A549 (cell line): ENCODE data around the gene CCDC106. TPM values are rescaled to one million over a fixed set of nuclear protein-coding genes. Genes with fewer than 3 reads are reported as not detected.

Experiments used
- ATAC-seq, 2 experiments: fragments of 200-7000 bp in 1 of 2; fragments of >200 bp in 1 of 2; cut with Nextera tagmentation in 1 of 2; cut with Tn5 transposase in 1 of 2; 3 replicates each; pipeline versions ENCODE4 v1.8.0 to v1.9.1; 2018 to 2020; ENCODE audit warnings: mild to moderate bottlenecking in 1 of 2, moderate library complexity in 1 of 2
- CTCF ChIA-PET: fragments of 300-600 bp; sonication (Branson Sonifier 250); formaldehyde crosslinking; extraction: SDS; loops from one replicate; lab custom pipeline; 2021; ENCODE audit warnings: antibody characterized with exemption, inconsistent platforms; lab: Yijun Ruan, JAX
- POLR2A ChIA-PET: fragments of 350-600 bp; formaldehyde crosslinking; extraction: SDS; loops from one replicate; lab custom pipeline; 2021; ENCODE audit warnings: antibody characterized with exemption, inconsistent platforms; lab: Yijun Ruan, JAX
- DNase-seq, 2 experiments: peaks; one replicate each; pipeline versions ENCODE4 v3.0.0 to v3.0.0-alpha.2; 2011 to 2016; ENCODE audit warnings: low read depth in 1 of 2, low spot score in 1 of 2
- FAIRE-seq: peaks from 2 replicates; lab custom pipeline; 2011; peaks lifted over from hg19 to GRCh38; lab: Jason Lieb, UNC
- H3K27ac ChIP-seq, 2 experiments: fragments of >200 bp; sonication (Bioruptor Twin); formaldehyde crosslinking; 3 replicates each; pipeline ENCODE4 v1.5.1; 2016 to 2017
- H3K4me1 ChIP-seq: fragments of >200 bp; sonication (Bioruptor Twin); formaldehyde crosslinking; 3 replicates; pipeline ENCODE4 v1.6.1; 2016
- H3K4me2 ChIP-seq: fragments of >200 bp; sonication (Bioruptor Twin); formaldehyde crosslinking; 3 replicates; pipeline ENCODE4 v1.6.1; 2016
- H3K4me3 ChIP-seq: fragments of >200 bp; sonication (Bioruptor Twin); formaldehyde crosslinking; 3 replicates; pipeline ENCODE4 v1.5.1; 2016
- H3K9me3 ChIP-seq: fragments of >200 bp; sonication (Bioruptor Twin); formaldehyde crosslinking; 3 replicates; pipeline ENCODE4 v1.6.1; 2016
- CBX8 ChIP-seq: fragments of 200-600 bp; sonication (generic); IDR thresholded peaks from 2 replicates; pipeline ENCODE4 v1.6.1; 2016
- CHD2 ChIP-seq: fragments of 150-350 bp; IDR thresholded peaks from 2 replicates; pipeline ENCODE4 v1.6.1; 2014; ENCODE audit warnings: low read length; ENCODE audit not compliant: partially characterized antibody
- E2F6 ChIP-seq: IDR thresholded peaks from 2 replicates; pipeline ENCODE4 v1.6.1; 2012; ENCODE audit warnings: low read depth, borderline replicate concordance
- FOSB ChIP-seq: fragments of 250-450 bp; sonication (Bioruptor Pico); IDR thresholded peaks from 2 replicates; pipeline ENCODE4 v1.5.0; 2020; ENCODE audit warnings: mild to moderate bottlenecking, moderate library complexity
- FOSL2 ChIP-seq, 2 experiments: fragments of 450-650 bp in 1 of 2; fragments of >200 bp in 1 of 2; sonication (Bioruptor Twin) in 1 of 2; formaldehyde crosslinking; IDR thresholded peaks; 2 replicates each; pipeline versions ENCODE4 v1.5.0 to v1.6.1; 2016 to 2020; ENCODE audit warnings: mild to moderate bottlenecking in 1 of 2, moderate library complexity in 1 of 2
- FOXS1 ChIP-seq: fragments of 250-450 bp; sonication (Bioruptor Pico); IDR thresholded peaks from 2 replicates; pipeline ENCODE4 v1.5.0; 2020; ENCODE audit warnings: mild to moderate bottlenecking, moderate library complexity
- HDAC2 ChIP-seq: fragments of 200-600 bp; sonication (generic); IDR thresholded peaks from 2 replicates; pipeline ENCODE4 v1.6.1; 2016
- HEYL ChIP-seq: fragments of 250-450 bp; sonication (Bioruptor Pico); IDR thresholded peaks from 2 replicates; pipeline ENCODE4 v1.8.0; 2021; ENCODE audit warnings: mild to moderate bottlenecking, moderate library complexity
- HOXA7 ChIP-seq: fragments of 250-450 bp; sonication (Bioruptor Pico); IDR thresholded peaks from 2 replicates; pipeline ENCODE4 v1.5.0; 2020; ENCODE audit warnings: mild to moderate bottlenecking, moderate library complexity
- JUNB ChIP-seq: fragments of >200 bp; sonication (Bioruptor Twin); formaldehyde crosslinking; IDR thresholded peaks from 2 replicates; pipeline ENCODE4 v1.6.1; 2016
- KDM5A ChIP-seq: fragments of 200-600 bp; sonication (generic); IDR thresholded peaks from 2 replicates; pipeline ENCODE4 v1.6.1; 2016; ENCODE audit warnings: antibody characterized with exemption, mild to moderate bottlenecking
- MAFK ChIP-seq: fragments of 450-650 bp; IDR thresholded peaks from 2 replicates; pipeline ENCODE4 v1.6.1; 2014; ENCODE audit not compliant: partially characterized antibody
- NR3C1 ChIP-seq: fragments of >200 bp; sonication (Bioruptor Twin); formaldehyde crosslinking; IDR thresholded peaks from 3 replicates; pipeline ENCODE4 v1.6.1; 2017
- PBX3 ChIP-seq: IDR thresholded peaks from 2 replicates; pipeline ENCODE4 v1.6.1; 2012
- POLR2AphosphoS2 ChIP-seq: conservative IDR thresholded peaks from 2 replicates; pipeline ENCODE4 v1.6.1; 2012; ENCODE audit warnings: low read length, improper control_type of control experiment, inconsistent platforms
- RAD21 ChIP-seq, 2 experiments: fragments of >200 bp in 1 of 2; sonication (Bioruptor Twin) in 1 of 2; formaldehyde crosslinking in 1 of 2; IDR thresholded peaks in 1 of 2; conservative IDR thresholded peaks in 1 of 2; 2 replicates in 1 of 2; 3 replicates in 1 of 2; pipeline ENCODE4 v1.6.1; 2012 to 2018; ENCODE audit warnings: inconsistent platforms in 1 of 2
- RARB ChIP-seq: fragments of 250-450 bp; sonication (Bioruptor Pico); IDR thresholded peaks from 2 replicates; pipeline ENCODE4 v1.8.0; 2021; ENCODE audit warnings: mild to moderate bottlenecking, moderate library complexity
- RCOR1 ChIP-seq: fragments of 150-350 bp; IDR thresholded peaks from 2 replicates; pipeline ENCODE4 v1.6.1; 2014; ENCODE audit warnings: antibody characterized with exemption, low read length, low read depth
- RNF2 ChIP-seq: fragments of 200-600 bp; sonication (generic); IDR thresholded peaks from 2 replicates; pipeline ENCODE4 v1.6.1; 2016; ENCODE audit warnings: low read depth, mild to moderate bottlenecking, antibody characterized with exemption, moderate library complexity, borderline replicate concordance
- TFCP2L1 ChIP-seq: fragments of 250-450 bp; sonication (Bioruptor Pico); IDR thresholded peaks from 2 replicates; pipeline ENCODE4 v1.5.0; 2021; ENCODE audit warnings: mild to moderate bottlenecking
- ZNF302 ChIP-seq: fragments of 250-450 bp; sonication (Bioruptor Pico); IDR thresholded peaks from 2 replicates; pipeline ENCODE4 v1.9.0; 2021; ENCODE audit warnings: inconsistent platforms, mild to moderate bottlenecking, moderate library complexity
- WGBS: methylation state at CpG from one replicate; pipeline ENCODE4 v1.1.6; 2017; ENCODE audit errors: missing lambda C conversion rate; 5-methylcytosine and 5-hydroxymethylcytosine counted together
- polyA plus RNA-seq, 4 experiments: library from polyadenylated mRNA; depleted of rRNA in 3 of 4; stranded (reverse); fragments of >200 nt; fragmentation: RNase III in 1 of 4; extraction: RNeasy Plus Mini Kit Qiagen cat#74134 plus additional on column Dnase treatment in 1 of 4; gene quantifications; 2 replicates in 3 of 4; 3 replicates in 1 of 4; pipeline ENCODE4 v1.2.3, GENCODE V29; 2011 to 2017
- TF ChIP-seq, protein P1 (sequence below): fragments of 250-450 bp; sonication (Bioruptor Pico); IDR thresholded peaks from 2 replicates; pipeline ENCODE4 v1.5.0; 2021; ENCODE audit warnings: mild to moderate bottlenecking, moderate library complexity, borderline replicate concordance

The CCDC106 gene
- polyA plus RNA-seq, 2 of the 4 experiments (the other 2 are of a cell fraction): 5.2 to 17.6 TPM

- ATAC-seq: no peak
- FAIRE-seq: no peak
Measured at GRCh38 chr19:55694241-55694655, 46.2 kb downstream of the CCDC106 start.

GRCh38 chr19:55694656-55695491 lies 46.9 kb downstream of the CCDC106 start:
- Histone ChIP-seq H3K9me3 (no peaks in the 10 kb centered on the region), H3K27ac (no peak overlapping the region), H3K4me1 (no peaks in the 10 kb centered on the region), H3K4me3 (no peak overlapping the region), H3K4me2 (no peak overlapping the region)
- ChIA-PET CTCF (interaction anchor here (1.2 to 1.3 kb wide), 2 partner anchors 10 to 23 kb away, joined by 4 to 7 read pairs; no protein-coding TSS in a partner anchor), POLR2A (no interaction called here)
- no peak for FAIRE-seq
- WGBS: 96% methylated on average over 30 of the region's 37 CpGs
- no peak for DNase-seq
- no peak for ATAC-seq
- TF ChIP-seq HEYL (CRISPR knock-in tag): no peak
- no peak for TF ChIP-seq HOXA7
- TF ChIP-seq RAD21 (conservative IDR thresholded peaks at IDR 0.05 in 1 of 2, IDR thresholded peaks at IDR 0.05 in 1 of 2): no peak
- TF ChIP-seq HDAC2: no peak
- no peak for TF ChIP-seq PBX3
- TF ChIP-seq TFCP2L1 (CRISPR knock-in tag): no peak
- no peak for TF ChIP-seq E2F6
- TF ChIP-seq KDM5A: no peak
- TF ChIP-seq, protein P1, sequence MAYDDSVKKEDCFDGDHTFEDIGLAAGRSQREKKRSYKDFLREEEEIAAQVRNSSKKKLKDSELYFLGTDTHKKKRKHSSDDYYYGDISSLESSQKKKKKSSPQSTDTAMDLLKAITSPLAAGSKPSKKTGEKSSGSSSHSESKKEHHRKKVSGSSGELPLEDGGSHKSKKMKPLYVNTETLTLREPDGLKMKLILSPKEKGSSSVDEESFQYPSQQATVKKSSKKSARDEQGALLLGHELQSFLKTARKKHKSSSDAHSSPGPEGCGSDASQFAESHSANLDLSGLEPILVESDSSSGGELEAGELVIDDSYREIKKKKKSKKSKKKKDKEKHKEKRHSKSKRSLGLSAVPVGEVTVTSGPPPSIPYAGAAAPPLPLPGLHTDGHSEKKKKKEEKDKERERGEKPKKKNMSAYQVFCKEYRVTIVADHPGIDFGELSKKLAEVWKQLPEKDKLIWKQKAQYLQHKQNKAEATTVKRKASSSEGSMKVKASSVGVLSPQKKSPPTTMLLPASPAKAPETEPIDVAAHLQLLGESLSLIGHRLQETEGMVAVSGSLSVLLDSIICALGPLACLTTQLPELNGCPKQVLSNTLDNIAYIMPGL: no peak
- no peak for TF ChIP-seq MAFK
- TF ChIP-seq FOSB (CRISPR knock-in tag): no peak
- no peak for TF ChIP-seq RCOR1
- TF ChIP-seq JUNB: no peak
- no peak for TF ChIP-seq CHD2
- no peak for TF ChIP-seq FOSL2 (IDR thresholded peaks at IDR 0.05)
- TF ChIP-seq FOSL2 (CRISPR knock-in tag; IDR thresholded peaks at IDR 0.05): no peak
- no peak for TF ChIP-seq NR3C1
- no peak for TF ChIP-seq RARB (CRISPR knock-in tag)
- no peak for TF ChIP-seq CBX8

More at GRCh38 chr19:55694241-55694655, 46.2 kb downstream of the CCDC106 start:
- WGBS: 94% methylated on average over 15 of the region's 15 CpGs
- Histone ChIP-seq H3K4me3 (no peak overlapping the region), H3K27ac (no peak overlapping the region), H3K4me1 (no peaks in the 10 kb centered on the region), H3K4me2 (no peak overlapping the region), H3K9me3 (no peaks in the 10 kb centered on the region)
- ChIA-PET CTCF (interaction anchor here (1.0 kb wide), 1 partner anchor 13 kb away, joined by 3 read pairs; no protein-coding TSS in a partner anchor), POLR2A (interaction anchor here (0.6 kb wide), 1 partner anchor 23 kb away, joined by 5 read pairs; no protein-coding TSS in a partner anchor)
- no peak for DNase-seq
- TF ChIP-seq HDAC2: no peak
- TF ChIP-seq CHD2: no peak
- TF ChIP-seq KDM5A: no peak
- TF ChIP-seq POLR2AphosphoS2: no peak
- no peak for TF ChIP-seq FOSL2 (IDR thresholded peaks at IDR 0.05)
- TF ChIP-seq FOSL2 (CRISPR knock-in tag; IDR thresholded peaks at IDR 0.05): no peak
- no peak for TF ChIP-seq ZNF302 (CRISPR knock-in tag)
- TF ChIP-seq HOXA7: no peak
- TF ChIP-seq RNF2: no peak
- TF ChIP-seq JUNB: no peak
- no peak for TF ChIP-seq FOXS1 (CRISPR knock-in tag)
